GM21786 (cell line): Measurements from ENCODE around the gene QDPR.

ENCODE experiments used
- ATAC-seq: cut with Tn5 transposase; IDR thresholded peaks from one replicate; pipeline ENCODE4 v1.9.1; 2021; ENCODE audit not compliant: unreplicated experiment

Gene QDPR

GRCh38 chr4:17436750-17437090 lies 75.2 kb downstream of the QDPR start:
- no peak for ATAC-seq
